ENCODE measurements around the gene ACTL7A. TPM values are rescaled to one million over a fixed set of nuclear protein-coding genes. Genes with fewer than 3 reads are reported as not detected.

The ACTL7A gene
- polyA plus RNA-seq, 4 donors: not detected

DNA sequence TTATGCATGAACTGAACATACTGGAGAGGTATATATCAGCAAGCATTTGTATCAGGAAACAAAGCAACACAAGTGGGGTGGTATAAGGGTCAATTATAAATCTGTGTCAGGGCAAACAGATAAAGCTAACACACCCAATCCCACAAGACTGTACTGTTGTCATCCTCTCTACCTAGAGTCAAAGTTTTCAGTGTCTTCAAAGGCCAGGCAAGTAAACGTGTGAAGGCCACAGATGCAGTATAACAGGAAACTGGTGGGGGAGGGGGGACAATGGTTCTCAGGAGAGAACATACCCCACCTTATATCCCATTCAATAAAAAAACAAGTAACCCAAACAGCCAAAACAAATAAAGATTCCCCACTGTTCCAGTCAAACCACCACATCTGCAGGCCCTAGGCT, 49.8 kb downstream of the ACTL7A start:
- DNase-seq (ENCODE audit: low read depth in 4 of 4, low spot score in 3 of 4): no peak

Other genes starting within 250 kb of the ACTL7A start
- gene ACTL7B, start 6.3 kb upstream of the ACTL7A start, polyA plus RNA-seq (ENCODE audit: insufficient read length in 4 of 4): not detected
- gene ELP1, start 71.9 kb downstream of the ACTL7A start, polyA plus RNA-seq (ENCODE audit: insufficient read length in 4 of 4): 10 to 100 TPM; 41.1 to 52.1 (median 46.6) TPM
- gene ABITRAM, start 72.1 kb downstream of the ACTL7A start, polyA plus RNA-seq (ENCODE audit: insufficient read length in 4 of 4): 10 to 100 TPM; 25.3 to 37.7 (median 29.4) TPM
- gene CTNNAL1, start 151.2 kb downstream of the ACTL7A start, polyA plus RNA-seq (ENCODE audit: insufficient read length in 4 of 4): 10 to 100 TPM; 35.3 to 72.9 (median 65.5) TPM